Measurements from ENCODE around the gene HSPG2. TPM values are rescaled to one million over a fixed set of nuclear protein-coding genes. Genes with fewer than 3 reads are reported as not detected.

The HSPG2 gene
- total and polyA plus RNA-seq, 9 of the 15 experiments (the other 6 are each of a cell fraction or from before 2014, with no cell fraction given): 0.14 to 160 (median 15.7) TPM

- no peak for TF ChIP-seq ZNF518B (CRISPR knock-in tag; IDR thresholded peaks at IDR 0.05)
- no peak for TF ChIP-seq SRSF3 (IDR thresholded peaks at IDR 0.05; ENCODE audit: insufficient read depth, low read length)
- TF ChIP-seq POLR2AphosphoS2 (IDR thresholded peaks at IDR 0.05; ENCODE audit: low read length): no peak
- no peak for TF ChIP-seq ZNF76 (CRISPR knock-in tag; IDR thresholded peaks at IDR 0.05; ENCODE audit: borderline replicate concordance)
- no peak for TF ChIP-seq ZNF143 (CRISPR knock-in tag; IDR thresholded peaks at IDR 0.05)
- TF ChIP-seq ARID2 (IDR thresholded peaks at IDR 0.05): peak; percentile 96
- no peak for TF ChIP-seq PRPF4 (IDR thresholded peaks at IDR 0.05; ENCODE audit: insufficient read depth, low read depth, low read length, poor library complexity, severe bottlenecking)
- no peak for TF ChIP-seq PRDM10 (IDR thresholded peaks at IDR 0.05; ENCODE audit: partially characterized antibody)
- TF ChIP-seq ZSCAN29 (IDR thresholded peaks at IDR 0.05): no peak
- TF ChIP-seq CREB3 (tag; conservative IDR thresholded peaks at IDR 0.05; ENCODE audit: low read depth): no peak
- peak; percentile 38 for TF ChIP-seq CXXC5 (CRISPR knock-in tag; IDR thresholded peaks at IDR 0.05)
- TF ChIP-seq MXI1 (IDR thresholded peaks at IDR 0.05; ENCODE audit: low read depth, low read length): no peak
- TF ChIP-seq ETV1 (tag; conservative IDR thresholded peaks at IDR 0.05; ENCODE audit: low read depth): 0 out of 2 replicates have a peak, but pooled peaks have one; percentile 24
- peak; percentile 95; the same call in 1 of the 2 replicates for TF ChIP-seq STAG1 (CRISPR knock-in tag; IDR thresholded peaks at IDR 0.05; ENCODE audit: borderline replicate concordance)
- TF ChIP-seq ZKSCAN1 (IDR thresholded peaks at IDR 0.05; ENCODE audit: low read depth, low read length): no peak
Observed at GRCh38 chr1:21963477-21964217, 26.5 kb upstream of the HSPG2 start (continued).
